CD4-positive, alpha-beta T cell treated with Interleukin-12 subunit alpha and Interleukin-12 subunit beta, for 1 hour (primary cell): Measurements from ENCODE around the gene ATG14.
"Not testable (repeated sequence)": the region's sequence is repeated elsewhere in the genome, so short reads cannot be mapped to it uniquely, and the experiment has no call there.

Experiments used
- DNase-seq: peaks from one replicate; pipeline ENCODE4 v3.0.0-alpha.2; 2020

The ATG14 gene

DNA sequence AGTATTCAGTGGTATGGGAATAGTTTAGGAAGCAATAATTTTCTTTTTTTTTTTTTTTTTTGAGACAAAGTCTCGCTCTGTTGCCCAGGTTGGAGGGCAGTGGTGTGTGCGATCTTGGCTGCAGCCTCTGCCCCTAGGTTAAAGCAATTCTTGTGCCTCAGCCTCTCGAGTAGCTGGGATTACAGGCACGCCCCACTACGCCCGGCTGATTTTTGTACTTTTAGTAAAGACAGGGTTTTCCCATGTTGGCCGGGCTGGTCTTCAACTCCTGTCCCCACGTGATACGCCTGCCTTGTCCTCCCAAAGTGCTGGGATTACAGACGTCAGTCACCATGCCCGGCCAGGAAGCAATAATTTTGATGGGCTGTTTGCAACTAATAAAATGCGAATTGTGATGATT, 62.1 kb downstream of the ATG14 start:
- DNase-seq, result no peak

DNA sequence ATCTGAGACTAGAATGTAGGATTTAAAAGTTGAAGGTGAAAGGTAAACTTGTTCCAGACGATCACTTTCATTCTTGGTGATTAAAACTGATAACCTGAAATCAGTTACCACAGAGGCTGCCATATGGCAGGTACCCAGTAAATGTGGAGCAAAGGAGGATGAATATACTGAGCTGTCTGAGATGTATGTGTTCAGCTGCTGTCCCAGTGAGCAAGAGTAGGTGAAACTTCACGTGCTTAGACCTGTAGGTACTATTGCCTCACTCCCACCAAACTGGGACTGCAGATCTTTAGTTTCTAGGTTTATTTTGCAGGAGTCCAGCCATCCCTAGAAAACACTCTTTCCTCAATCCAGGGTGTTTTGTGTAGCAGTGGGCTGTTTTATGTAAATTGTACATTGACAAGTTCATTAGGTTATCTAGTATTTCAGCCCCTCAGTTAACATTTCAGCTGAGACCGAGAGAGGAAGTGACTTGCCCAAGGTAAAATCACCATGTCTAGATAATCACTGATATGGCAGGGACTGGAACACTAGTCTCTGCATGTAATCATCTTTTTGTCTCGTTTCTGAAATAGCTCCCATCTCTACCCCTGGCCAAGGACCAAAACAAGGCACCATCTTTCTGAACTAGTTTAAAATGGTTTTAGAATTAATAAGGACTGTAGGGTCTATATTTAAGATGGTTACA, 62.7 kb downstream of the ATG14 start:
- no peak for DNase-seq

DNA sequence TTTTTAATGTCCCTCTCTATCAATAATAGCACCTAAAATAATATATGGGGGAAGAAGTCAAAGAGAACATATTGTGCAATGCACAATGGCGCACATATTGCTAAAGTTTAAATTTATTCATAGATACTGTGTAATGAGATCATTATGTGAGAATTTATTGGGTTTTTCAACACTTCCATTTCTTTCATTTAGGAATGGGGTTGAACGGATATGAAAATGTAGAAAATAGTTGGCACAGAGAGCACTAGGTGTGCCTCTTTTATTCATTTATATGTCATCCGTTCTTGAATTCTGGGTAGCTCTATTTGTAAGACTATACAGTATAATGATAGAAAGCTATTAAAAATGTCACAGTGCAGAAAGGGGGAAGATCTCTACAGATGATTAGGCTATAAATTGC, 63.9 kb downstream of the ATG14 start:
- no peak for DNase-seq

DNA sequence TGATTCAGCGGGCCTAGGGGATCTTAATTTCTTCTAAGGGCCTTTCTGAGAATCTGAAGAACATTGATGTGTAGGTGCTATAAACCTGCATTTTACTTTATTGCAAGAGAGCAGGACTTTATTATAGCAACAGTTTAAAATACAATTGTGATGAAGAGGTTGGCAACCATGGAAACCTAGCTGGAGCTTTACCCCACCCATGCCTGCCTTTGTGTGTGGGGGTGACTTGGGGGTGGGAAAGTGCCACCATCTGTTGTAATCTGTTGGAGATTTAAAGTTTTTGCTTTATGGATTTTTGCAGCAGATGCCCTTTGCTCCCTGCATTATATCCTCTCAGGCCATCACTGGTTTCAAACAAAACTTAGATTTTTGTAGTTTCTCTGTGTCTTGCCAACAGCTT, 64.6 kb downstream of the ATG14 start:
- no peak for DNase-seq

DNA sequence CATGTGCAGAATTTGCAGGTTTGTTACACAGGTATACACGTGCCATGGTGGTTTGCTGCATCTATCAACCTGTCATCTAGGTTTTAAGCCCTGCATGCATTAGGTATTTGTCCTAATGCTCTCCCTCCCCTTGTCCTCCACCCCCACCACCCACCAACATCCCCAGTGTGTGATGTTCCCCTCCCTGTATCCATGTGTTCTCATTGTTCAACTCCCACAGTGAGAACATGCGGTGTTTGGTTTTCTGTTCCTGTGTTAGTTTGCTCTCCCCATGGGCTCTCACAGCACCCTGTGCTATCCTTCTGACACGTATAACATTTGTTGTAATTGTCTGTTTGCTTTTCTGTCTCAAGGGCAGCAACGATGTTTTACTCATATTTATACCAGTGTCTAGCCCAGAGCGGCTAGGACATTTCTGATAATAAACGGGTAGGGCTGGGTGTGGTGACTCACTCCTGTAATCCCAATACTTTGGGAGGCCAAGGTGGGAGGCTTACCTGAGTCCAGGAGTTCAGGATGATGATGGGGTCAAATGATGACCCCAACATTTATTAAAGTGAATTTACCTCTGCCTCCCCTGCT, 67.0 kb downstream of the ATG14 start:
- DNase-seq, result not testable (repeated sequence)

DNA sequence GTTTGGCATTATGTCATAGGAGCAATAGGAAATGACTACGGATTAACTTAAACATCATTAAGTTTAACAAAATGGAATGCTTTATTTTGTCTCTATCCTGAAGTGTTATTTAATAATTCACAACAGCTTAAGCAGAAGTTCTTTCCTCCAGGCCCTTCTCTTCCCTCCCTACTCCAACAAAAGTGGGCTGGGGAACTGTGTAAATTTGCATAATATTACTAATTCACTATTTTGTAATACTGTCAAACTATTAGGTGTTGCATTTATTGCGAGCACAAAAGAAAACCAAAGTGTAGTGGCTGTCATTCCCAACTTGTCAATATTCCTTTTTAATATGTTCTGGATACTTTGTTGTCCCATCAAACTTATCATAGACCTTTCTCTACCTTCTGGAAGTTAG, 69.8 kb downstream of the ATG14 start:
- DNase-seq, result no peak

DNA sequence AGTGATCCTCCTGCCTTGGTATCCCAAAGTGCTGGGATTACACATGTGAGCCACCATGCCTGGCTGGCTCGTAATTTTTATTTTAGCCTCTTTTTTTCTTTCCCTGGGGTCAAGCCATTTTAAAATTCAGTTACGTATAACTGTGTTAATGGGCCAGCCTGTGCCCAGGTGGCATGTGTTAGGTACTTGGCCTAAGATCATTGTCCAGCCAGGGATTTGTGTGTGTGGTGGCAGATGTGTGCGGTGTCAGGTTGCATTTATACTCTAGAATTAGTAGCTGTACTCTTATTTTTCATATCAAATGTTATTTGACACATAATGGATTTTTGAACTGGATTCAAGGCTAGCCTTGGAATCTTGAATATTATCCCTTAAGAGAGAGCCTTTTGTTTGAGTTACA, 71.1 kb downstream of the ATG14 start:
- no peak for DNase-seq

DNA sequence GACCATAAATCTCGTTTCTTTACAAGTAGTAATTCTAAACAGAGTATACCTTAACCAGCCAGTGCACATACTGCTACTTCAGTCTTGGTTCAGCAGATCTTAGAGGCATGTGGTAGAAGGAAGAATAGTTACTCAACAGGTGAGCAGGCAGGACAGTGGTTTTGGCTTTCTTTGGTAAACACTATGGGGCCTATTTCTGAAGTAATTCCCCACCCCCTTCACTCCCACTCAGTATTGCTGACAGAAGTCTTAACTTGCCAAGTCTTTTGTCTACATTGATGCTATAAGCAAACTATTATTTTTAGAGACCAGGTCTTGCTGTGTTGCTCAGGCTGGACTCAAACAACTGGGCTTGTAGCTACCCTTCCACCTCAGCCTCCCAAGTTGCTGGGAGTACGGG, 71.9 kb downstream of the ATG14 start:
- no peak for DNase-seq

DNA sequence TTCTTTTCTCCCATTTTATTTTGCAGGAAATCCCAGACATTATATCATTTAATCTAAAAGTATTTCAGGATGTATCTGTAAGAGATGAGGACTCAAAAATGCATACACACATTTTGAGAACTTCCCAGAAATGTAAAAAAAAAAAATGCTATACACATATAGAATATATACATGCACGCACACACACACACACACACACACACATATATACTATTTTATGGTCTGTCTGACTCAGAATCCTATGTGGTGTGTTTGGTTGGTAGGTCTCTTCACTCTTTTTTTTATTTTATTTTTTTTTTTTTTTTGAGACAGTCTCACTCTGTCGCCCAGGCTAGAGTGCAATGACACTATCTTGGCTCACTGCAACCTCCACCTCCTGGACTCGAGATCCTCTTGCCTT, 74.9 kb downstream of the ATG14 start:
- DNase-seq, result no peak

DNA sequence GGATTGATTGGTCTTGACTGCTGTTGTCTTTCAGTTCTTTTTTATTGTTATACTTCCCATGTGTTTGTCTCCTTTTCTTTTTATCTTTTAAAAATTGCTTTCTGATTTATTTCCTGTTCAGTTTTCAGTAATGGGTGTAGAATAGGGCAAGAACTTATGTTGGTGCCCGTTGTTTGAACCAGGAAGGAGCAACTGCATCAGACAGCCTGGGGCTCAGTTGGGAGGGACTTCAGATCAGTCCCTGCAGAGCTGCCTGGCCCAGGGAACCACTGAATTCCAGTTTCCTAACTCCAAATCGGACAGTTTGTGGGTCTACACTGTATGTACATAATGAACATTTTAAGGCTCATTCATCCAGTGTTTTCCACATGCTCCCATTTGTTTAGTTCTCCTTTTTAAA, 75.5 kb downstream of the ATG14 start:
- no peak for DNase-seq

DNA sequence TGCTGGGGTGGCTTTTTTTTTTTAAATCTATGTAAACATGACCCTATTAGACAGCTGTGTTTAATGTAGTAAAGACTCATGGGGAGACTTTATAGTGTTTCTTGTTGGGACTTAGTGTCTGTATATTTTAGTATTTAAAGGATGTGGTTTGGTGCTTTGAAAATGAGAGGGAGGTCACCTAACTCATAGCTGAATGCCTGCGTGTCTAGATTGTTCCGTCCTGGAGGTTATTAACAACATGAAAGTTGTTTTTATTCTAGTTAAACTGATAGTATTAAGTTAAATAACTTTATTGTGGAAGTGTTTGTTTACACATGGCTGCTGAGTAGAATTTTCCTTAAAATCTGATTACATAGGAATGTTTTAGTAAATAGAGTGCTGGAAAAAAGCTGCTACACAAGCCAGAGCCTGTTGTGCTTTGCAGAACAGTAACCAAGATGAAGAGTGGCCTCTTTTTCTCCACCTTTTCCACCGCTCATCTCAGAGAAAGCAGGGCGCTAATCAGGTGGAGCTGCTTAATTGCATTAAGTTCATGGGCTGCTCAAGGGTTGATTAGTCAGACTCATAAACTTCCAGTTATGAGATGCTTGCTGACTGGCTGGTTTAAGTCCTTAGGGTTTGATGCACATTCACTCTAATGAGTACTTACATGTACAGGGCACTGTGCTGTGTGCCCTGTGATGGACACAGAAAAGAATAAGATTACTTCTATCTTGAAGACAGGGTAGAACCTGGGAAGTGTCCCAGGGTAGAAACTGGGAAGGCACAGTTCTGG, 77.7 kb downstream of the ATG14 start:
- DNase-seq, result no peak

DNA sequence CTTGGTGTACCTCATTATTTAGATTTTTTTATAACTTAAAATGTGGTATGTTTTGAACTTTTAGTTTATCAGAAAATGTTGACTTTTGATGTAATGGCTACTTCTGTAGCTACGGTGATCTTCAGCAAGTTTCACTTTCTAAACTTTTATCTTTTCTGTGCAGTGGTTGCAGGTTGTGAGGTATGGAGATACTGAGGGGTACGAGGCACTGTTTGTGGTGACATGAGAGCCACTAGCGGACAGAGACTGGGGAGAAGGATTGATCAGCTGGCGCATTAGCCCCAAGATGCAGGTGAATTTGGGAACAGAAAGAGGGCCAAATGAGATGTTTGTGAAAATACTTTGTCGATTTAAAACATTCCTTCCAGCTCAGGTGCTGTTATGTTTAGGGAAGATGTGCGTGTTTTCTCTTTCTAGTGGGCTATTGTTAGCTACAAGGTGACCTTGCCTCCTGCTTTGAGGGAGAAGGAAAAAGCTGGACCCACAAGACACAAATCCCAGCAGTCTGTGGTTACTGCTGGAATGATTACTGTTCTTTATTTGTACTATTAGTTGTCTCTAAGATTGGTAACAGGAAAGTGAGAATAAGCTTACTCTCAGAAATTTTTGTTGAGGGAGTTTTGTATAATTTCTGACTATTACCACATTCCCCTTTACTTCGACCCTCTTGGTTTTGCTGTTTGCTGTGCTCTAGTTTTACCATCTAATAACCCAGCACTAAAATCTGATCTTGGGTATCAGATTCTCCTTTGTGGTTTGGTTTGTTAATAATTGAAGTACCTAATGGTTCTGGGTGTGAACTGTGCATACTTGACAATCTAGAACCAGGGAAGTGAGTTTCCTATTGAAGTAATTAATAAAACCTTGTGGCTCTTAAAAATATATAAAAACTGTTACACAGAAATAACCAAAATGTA, 78.7 kb downstream of the ATG14 start:
- DNase-seq, result peak; percentile 57

DNA sequence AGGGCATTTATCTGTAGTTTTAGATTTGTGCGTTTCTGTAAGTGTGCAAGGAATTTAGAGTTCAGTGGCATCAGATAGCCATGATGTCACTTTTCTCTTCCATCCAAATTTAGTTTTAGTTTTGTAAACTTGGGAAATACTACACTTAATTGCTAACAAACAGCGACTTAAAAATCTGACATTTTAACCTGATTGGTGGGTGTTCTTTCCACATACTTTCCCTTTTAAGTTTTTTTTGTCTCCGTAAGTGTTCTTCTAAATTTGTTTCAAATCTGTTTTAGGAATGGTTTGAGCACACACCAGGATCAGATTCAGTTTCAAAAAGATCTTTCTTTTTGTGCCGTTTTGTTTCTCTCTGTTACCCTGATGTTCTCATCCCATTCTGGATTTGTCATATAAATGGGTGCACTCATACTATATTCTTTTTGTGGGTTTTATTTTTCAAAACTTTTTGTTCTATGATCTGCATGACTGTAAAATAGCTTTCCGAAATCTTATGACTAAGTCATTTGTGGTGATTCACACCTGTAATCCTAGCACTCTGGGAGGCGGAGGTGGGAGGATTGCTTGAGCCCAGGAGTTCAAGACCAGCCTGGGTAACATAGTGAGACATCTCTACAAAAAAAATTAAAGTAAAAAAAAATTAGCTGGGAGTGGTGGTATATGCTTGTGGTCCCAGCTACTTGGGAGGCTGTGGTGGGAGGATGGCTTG, 81.5 kb downstream of the ATG14 start:
- DNase-seq, result no peak

DNA sequence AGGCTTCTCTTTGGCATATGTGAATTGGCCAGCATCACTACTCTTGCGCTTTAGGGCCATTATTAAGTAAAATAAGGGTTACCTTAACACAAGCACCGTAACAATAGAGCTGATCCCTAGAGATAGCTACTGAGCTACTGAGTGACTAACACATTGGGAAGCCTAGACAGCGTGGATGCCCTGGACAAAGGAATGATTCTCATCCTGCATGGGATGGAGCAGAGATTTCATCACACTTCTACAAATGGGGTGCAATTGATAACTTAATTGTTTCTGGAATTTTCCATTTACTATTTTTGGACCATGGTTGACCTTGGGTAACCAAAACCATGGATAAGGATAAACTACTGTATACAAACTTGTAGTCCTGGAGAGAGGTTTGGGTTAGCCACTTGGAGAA, 83.3 kb downstream of the ATG14 start:
- no peak for DNase-seq

DNA sequence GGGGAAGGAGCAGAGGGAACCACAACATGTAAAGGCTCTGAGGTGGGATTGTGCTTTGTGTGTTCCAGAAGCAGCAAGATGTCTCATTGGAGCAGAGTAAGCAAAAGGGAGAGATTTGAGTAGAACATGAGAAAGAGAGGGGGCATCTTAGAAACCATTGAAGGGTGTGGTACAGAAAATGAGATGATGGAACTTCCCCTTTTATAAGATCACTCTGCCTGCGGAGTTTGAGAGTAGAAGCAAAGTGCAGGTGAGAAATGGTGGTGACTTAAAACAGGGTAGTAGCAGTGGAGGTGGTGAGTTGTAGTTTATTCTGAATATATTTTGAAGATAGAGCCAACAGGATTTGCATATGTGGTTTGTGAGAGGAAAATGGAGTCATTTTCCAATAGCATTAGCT, 84.5 kb downstream of the ATG14 start:
- DNase-seq, result no peak

DNA sequence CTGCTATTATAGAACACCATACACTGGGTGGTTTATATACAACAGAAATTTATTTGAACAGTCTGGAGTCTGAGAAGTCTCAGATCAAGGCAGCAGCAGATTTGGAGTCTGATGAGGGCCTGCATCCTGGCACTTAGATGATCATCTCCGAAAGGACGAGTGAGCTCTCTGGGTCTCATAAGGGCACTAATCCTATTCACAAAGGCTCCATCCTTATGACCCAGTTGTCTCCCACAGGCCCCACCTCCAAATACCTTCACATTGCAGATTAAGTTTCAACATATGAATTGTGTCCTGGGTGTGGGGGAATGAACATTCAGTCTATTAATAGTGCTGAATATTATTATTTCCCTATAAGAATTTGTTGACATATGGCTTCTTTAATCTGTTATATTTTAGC, 86.8 kb downstream of the ATG14 start:
- no peak for DNase-seq

DNA sequence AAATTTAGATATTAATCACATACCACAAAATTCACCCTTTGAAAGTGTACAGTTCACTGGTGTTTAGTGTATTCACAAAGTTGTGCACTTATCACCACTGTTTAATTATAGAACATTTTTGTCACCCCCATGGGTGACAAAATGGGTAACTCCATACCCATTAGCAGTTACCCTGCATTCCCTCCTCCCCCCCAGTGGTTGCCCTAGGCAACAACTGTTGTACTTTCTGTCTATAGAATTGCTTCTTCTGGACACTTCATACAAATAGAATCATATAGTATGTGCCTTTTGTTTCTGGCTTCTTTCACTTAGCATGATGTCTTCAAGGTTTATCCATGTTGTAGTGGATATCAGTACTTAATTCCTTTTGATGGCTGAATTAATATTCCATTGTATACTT, 87.7 kb downstream of the ATG14 start:
- peak; percentile 23 for DNase-seq

DNA sequence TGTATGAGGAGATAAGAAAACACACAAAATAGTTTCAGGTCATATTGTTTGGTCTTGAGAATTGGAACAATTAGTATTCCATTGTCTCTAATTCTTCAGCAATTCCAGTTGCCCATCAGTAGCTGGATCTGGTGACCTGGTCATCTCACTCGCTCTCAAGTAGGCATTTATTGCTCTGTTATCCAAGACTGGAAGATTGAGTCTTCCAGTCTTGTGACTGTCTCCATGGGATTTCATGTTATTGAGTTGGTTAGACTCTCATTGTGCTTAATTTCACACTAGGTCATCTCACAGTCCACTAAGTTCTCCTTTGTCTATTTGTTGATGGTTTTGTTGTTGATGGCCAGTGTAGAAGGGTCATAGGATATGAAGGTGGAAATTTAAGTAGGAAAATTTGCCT, 92.9 kb downstream of the ATG14 start:
- DNase-seq, result no peak

DNA sequence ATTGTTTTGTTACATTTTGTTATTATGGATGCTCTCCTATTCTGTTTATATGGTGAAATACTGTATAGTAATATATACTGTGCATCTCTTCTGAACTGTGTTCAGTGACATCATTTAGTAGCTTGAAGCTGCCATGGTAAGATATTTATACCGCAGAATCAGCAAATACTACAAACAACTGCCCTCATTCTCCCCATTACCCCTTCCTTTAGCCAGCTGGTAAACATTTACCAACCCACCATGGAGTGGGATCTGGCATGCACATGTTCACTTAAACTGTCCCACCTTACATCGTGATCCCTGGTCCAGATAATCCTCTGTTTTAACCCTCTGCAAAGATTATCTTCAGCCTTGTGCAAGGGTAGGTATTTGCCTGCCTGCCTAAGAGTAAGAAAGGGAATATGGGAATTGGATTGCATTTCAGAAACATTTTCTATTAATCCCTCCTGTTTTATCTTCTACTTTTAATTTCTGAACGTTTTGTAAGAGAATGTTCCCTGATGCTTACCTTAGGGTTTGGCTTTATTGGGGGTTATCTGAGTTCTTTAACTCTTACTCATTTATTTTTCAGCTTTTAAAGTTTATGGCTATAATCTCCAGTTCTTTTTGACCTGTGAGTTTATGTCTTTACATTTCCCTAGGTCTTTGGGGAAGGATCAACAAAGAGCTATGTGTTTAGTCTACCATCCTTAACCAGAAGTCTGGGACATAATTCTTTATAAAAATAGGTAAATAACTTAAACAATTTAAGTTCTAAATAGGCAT, 93.9 kb downstream of the ATG14 start:
- no peak for DNase-seq

DNA sequence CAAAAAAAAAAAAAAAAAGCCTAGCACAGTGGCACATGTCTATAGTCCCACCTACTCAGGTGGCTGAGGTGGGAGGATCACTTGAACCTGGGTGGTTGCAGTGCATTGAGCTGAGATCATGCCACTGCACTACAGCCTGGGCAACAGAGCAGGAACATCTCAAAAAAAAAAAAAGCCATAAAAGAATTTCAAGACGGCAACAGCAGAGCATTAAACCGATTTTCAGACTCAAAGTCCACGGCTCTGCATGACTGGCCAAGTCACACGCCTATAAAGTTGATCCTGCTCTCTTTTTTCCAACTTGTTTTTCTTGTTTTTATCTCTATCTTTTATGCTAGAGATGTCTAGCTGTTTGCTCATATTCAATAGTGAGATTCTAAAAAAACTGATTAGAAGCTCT, 95.1 kb downstream of the ATG14 start:
- no peak for DNase-seq
